ENCODE data around the gene ITGA2. TPM values are rescaled to one million over a fixed set of nuclear protein-coding genes. Genes with fewer than 3 reads are reported as not detected.

Gene ITGA2
- total RNA-seq, result 1 to 10 TPM; 1.0 to 1.1 (median 1.1) TPM

DNA sequence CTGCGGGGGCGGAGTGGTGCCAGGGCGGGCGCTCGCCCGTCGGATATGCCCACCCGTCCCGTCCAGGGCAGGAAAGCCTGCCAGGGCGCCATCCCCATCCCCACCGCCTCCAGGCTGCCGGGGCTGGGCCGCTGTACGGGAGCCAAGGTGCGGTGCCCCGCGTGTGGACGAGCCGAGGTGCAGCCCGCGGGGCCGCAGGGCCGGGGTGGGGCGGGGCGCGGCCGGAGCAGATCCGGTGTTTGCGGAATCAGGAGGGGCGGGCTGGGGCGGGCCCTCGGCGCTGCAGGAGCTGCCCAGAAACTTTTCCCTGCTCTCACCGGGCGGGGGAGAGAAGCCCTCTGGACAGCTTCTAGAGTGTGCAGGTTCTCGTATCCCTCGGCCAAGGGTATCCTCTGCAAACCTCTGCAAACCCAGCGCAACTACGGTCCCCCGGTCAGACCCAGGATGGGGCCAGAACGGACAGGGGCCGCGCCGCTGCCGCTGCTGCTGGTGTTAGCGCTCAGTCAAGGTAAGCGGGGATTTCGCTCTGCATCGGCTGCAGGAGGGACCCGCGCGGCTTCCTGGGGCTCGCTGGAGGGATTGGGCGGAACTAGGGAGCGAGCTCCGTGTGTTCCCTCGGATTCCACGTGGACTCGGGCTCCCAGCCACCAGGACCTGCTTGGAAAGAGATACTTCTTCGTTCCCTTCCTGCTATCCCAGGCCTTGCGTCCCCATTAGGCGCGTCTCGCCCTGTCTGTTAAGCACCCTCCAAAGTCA is at the start of gene ITGA2:
TSS of gene ITGA2 (plus strand) at position 328 of the 756 bp plus-strand sequence. CDS start at position 445, 117 bp downstream.
- Mint-ChIP-seq H3K4me3 (peak within 1 kb of the TSS; percentile 75), H3K36me3 (ENCODE audit: insufficient read depth) (peaks cover 1% of the 10 kb centered on the region), H3K9me3 (no peaks in the 10 kb centered on the region), H3K4me1 (ENCODE audit: low read depth) (peaks cover 37% of the 10 kb centered on the region), H3K27me3 (ENCODE audit: low read depth) (peaks cover 26% of the 10 kb centered on the region)
- DNase-seq (no peak), ATAC-seq (peak; percentile 52 to 54)

- Mint-ChIP-seq H3K27me3 (ENCODE audit: low read depth) (no peaks in the 10 kb centered on the region), H3K4me3 (no peak overlapping the region), H3K4me1 (ENCODE audit: low read depth) (peaks cover 11% of the 10 kb centered on the region), H3K9me3 (no peaks in the 10 kb centered on the region), H3K36me3 (ENCODE audit: insufficient read depth) (no peaks in the 10 kb centered on the region)
- DNase-seq (no peak), ATAC-seq (peak in 1 of 2 donors; percentile 38)
These were observed 45.9 kb upstream of the ITGA2 start for GRCh38 chr5:52943285-52943684.

DNA sequence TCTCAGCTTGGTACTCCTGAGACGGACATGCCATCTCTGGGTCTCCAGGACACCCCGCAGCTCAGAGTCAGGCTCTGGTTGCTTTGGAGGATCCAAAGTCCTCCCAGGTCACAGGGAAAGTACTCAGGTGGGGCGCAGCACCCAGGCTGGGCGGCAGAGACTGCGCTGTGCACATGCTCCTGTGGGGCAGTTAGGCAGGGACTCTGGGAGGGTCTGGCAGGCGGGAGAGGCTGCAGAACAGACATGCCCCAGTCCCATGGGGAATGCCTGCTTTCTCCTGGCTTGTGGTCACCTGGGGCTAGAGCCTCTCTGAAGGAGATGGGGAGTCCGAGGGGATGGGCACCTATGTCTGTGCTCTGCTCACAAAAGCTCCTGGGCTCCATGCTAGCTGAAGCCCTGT is 45.3 kb upstream of the ITGA2 start:
- no peaks in the 10 kb centered on the region for H3K27me3 Mint-ChIP-seq (ENCODE audit: low read depth)
- no peak overlapping the region for H3K4me3 Mint-ChIP-seq
- peaks cover 15% of the 10 kb centered on the region for H3K4me1 Mint-ChIP-seq (ENCODE audit: low read depth)
- no peaks in the 10 kb centered on the region for H3K36me3 Mint-ChIP-seq (ENCODE audit: insufficient read depth)
- DNase-seq (no peak), ATAC-seq (no peak)
- no peaks in the 10 kb centered on the region for H3K9me3 Mint-ChIP-seq

- Mint-ChIP-seq H3K4me1 (ENCODE audit: low read depth) (peaks cover 15% of the 10 kb centered on the region), H3K4me3 (peak overlapping the region; percentile 53), H3K36me3 (ENCODE audit: insufficient read depth) (no peaks in the 10 kb centered on the region), H3K27me3 (ENCODE audit: low read depth) (no peaks in the 10 kb centered on the region), H3K9me3 (no peaks in the 10 kb centered on the region)
- no peak for ATAC-seq
- no peak for DNase-seq
These were observed 44.1 kb upstream of the ITGA2 start for GRCh38 chr5:52945040-52945439.

- ATAC-seq (no peak), DNase-seq (no peak)
- Mint-ChIP-seq H3K9me3 (no peaks in the 10 kb centered on the region), H3K4me1 (ENCODE audit: low read depth) (peaks cover 15% of the 10 kb centered on the region), H3K27me3 (ENCODE audit: low read depth) (no peaks in the 10 kb centered on the region), H3K36me3 (ENCODE audit: insufficient read depth) (no peaks in the 10 kb centered on the region), H3K4me3 (no peak overlapping the region)
These were observed 41.9 kb upstream of the ITGA2 start for GRCh38 chr5:52947208-52947607.

DNA sequence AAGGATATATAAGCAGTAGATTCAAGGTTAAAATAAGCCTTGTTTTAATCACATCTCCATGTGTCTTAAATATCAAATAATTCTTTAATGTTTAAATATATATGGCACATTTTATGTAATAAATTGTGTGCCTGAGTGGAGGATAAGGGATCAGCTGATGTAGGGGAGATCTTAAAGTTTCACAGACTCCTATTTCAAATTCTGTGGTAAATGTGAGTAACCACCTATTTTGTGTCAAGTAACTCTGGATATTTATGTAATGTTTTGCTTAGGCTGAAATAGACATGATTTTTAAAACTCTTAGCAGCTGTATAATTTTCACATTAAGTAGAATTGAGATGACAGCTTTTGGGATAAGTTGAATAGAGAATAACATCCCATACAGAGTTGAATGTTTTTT is 41.3 kb upstream of the ITGA2 start:
- no peak overlapping the region for H3K4me3 Mint-ChIP-seq
- DNase-seq (no peak), ATAC-seq (no peak)
- H3K9me3 Mint-ChIP-seq, result no peaks in the 10 kb centered on the region
- H3K36me3 Mint-ChIP-seq (ENCODE audit: insufficient read depth), result no peaks in the 10 kb centered on the region
- H3K27me3 Mint-ChIP-seq (ENCODE audit: low read depth), result no peaks in the 10 kb centered on the region
- H3K4me1 Mint-ChIP-seq (ENCODE audit: low read depth), result peaks cover 15% of the 10 kb centered on the region

DNA sequence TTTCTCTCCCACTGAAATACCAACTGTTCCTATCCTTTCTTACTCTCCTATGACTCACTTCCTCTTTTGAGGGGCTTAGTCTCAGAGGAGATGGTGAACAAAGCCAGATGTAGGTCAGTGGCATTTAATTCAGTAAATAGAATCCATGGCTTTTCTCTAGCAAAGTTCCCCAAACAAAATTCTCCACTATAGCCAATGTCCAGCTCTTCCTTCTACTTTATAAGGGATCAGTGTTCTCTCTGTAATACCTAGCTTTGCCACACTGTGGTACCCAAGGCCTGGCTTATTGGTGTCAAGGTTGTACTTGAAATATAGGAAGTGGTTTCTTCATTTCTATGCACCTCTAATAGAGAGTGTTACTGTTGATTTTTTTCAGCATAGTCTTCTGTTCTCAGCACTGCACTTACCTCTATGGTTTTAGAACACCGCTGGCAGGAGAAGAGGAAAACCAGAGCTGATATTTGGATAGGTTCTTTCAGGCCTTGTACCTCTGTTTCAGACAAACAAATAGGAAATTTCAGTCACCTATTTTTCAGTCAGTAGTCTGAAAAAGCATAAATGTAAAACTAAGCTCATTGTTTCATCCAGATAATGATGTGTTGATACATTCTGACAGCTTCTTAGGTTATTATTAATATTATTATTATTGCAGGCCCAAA is 40.6 kb upstream of the ITGA2 start:
- peak; percentile 85 to 95 for ATAC-seq

DNA sequence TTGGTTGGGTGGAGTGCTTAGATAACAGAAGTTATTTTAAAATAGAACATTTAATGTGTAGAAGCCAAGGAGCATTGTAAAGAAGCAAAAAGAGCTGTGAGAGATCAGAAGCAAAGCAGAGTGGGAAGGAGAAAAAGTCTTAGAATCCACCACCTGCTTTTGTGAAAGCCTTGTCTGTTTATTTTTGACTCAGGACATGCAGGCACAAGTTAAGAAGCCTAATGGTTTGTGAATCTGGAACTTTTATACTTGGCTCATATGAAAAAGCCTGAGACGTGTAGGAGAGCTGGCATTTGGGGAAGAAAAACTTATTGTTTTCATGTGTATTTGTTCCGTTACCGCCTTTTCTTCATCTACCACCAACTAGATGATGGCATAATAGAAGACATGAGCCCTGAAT is 38.5 kb upstream of the ITGA2 start:
- peaks cover 11% of the 10 kb centered on the region for H3K4me1 Mint-ChIP-seq (ENCODE audit: low read depth)
- no peaks in the 10 kb centered on the region for H3K27me3 Mint-ChIP-seq (ENCODE audit: low read depth)
- no peaks in the 10 kb centered on the region for H3K9me3 Mint-ChIP-seq
- ATAC-seq (no peak), DNase-seq (no peak)
- no peaks in the 10 kb centered on the region for H3K36me3 Mint-ChIP-seq (ENCODE audit: insufficient read depth)
- H3K4me3 Mint-ChIP-seq, result no peak overlapping the region

More for the DNA sequence above, 40.6 kb upstream of the ITGA2 start:
- peak; percentile 38 for DNase-seq
- Mint-ChIP-seq H3K4me3 (no peak overlapping the region), H3K4me1 (ENCODE audit: low read depth) (peaks cover 15% of the 10 kb centered on the region), H3K36me3 (ENCODE audit: insufficient read depth) (no peaks in the 10 kb centered on the region), H3K9me3 (no peaks in the 10 kb centered on the region), H3K27me3 (ENCODE audit: low read depth) (no peaks in the 10 kb centered on the region)

- no peak for ATAC-seq
- Mint-ChIP-seq H3K4me3 (no peak overlapping the region), H3K9me3 (no peaks in the 10 kb centered on the region), H3K27me3 (ENCODE audit: low read depth) (no peaks in the 10 kb centered on the region), H3K4me1 (ENCODE audit: low read depth) (peaks cover 6% of the 10 kb centered on the region), H3K36me3 (ENCODE audit: insufficient read depth) (no peaks in the 10 kb centered on the region)
- no peak for DNase-seq
These were observed 36.7 kb upstream of the ITGA2 start for GRCh38 chr5:52952483-52952882.

DNA sequence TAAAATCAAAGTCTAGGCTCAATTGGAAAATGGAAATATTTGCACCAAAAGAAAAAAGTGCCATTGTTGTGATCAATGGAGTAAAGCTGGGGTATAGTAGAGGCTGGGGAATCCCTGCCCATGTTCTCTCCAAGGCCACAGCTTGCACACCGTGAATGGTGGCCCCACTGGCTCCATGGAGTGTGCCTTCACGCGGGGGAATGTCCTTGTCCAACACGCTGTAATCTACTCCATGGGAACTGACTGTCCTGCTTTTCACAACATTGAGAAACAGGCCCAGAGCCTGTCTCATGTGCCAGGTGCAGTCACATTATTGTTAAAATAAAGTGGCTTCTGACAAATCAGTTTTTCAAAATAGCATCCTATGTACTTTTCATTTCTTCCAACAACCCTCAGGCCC is 33.1 kb upstream of the ITGA2 start:
- H3K4me1 Mint-ChIP-seq (ENCODE audit: low read depth), result no peaks in the 10 kb centered on the region
- DNase-seq, result no peak
- ATAC-seq, result no peak
- H3K4me3 Mint-ChIP-seq, result no peak overlapping the region
- peaks cover 6% of the 10 kb centered on the region for H3K9me3 Mint-ChIP-seq
- no peaks in the 10 kb centered on the region for H3K36me3 Mint-ChIP-seq (ENCODE audit: insufficient read depth)
- H3K27me3 Mint-ChIP-seq (ENCODE audit: low read depth), result no peaks in the 10 kb centered on the region

GRCh38 chr5:52956915-52957747 is 32.0 kb upstream of the ITGA2 start:
- ATAC-seq (no peak), DNase-seq (no peak)
- Mint-ChIP-seq H3K27me3 (ENCODE audit: low read depth) (no peaks in the 10 kb centered on the region), H3K4me3 (no peak overlapping the region), H3K4me1 (ENCODE audit: low read depth) (no peaks in the 10 kb centered on the region), H3K36me3 (ENCODE audit: insufficient read depth) (no peaks in the 10 kb centered on the region), H3K9me3 (peaks cover 6% of the 10 kb centered on the region)

DNA sequence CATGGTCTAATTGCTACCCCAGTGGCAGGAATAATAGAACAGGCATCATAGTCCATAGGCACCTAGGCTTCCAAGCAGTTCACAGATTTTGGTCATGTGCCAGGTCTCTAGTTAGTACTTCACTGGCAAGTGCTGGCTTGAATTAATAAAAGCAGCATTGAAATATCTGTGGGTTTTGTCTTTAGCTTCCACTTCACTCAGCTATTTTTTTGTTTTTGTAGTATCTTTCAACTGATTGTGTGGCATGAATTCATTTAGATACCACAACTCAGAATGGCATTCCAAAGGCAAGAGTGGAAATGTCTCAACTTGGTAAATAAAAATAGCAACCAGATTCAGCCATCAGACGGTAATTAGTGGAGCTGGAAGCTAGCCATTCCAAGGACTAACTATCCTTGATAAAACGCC is 27.9 kb upstream of the ITGA2 start:
- no peak for ATAC-seq

GRCh38 chr5:52963636-52964035 is 25.5 kb upstream of the ITGA2 start:
- H3K36me3 Mint-ChIP-seq (ENCODE audit: insufficient read depth), result peaks cover 2% of the 10 kb centered on the region
- no peaks in the 10 kb centered on the region for H3K27me3 Mint-ChIP-seq (ENCODE audit: low read depth)
- no peak for ATAC-seq
- DNase-seq, result no peak
- H3K4me3 Mint-ChIP-seq, result no peak overlapping the region
- H3K9me3 Mint-ChIP-seq, result peaks cover 10% of the 10 kb centered on the region
- no peaks in the 10 kb centered on the region for H3K4me1 Mint-ChIP-seq (ENCODE audit: low read depth)

More for the DNA sequence above, 27.9 kb upstream of the ITGA2 start:
- H3K4me1 Mint-ChIP-seq (ENCODE audit: low read depth), result no peaks in the 10 kb centered on the region
- H3K36me3 Mint-ChIP-seq (ENCODE audit: insufficient read depth), result no peaks in the 10 kb centered on the region
- no peaks in the 10 kb centered on the region for H3K27me3 Mint-ChIP-seq (ENCODE audit: low read depth)
- H3K9me3 Mint-ChIP-seq, result peaks cover 6% of the 10 kb centered on the region
- no peak for DNase-seq
- no peak overlapping the region for H3K4me3 Mint-ChIP-seq

GRCh38 chr5:52964138-52964537 is 25.0 kb upstream of the ITGA2 start:
- Mint-ChIP-seq H3K36me3 (ENCODE audit: insufficient read depth) (peaks cover 2% of the 10 kb centered on the region), H3K27me3 (ENCODE audit: low read depth) (no peaks in the 10 kb centered on the region), H3K4me1 (ENCODE audit: low read depth) (no peaks in the 10 kb centered on the region), H3K9me3 (peaks cover 15% of the 10 kb centered on the region), H3K4me3 (no peak overlapping the region)
- DNase-seq, result no peak
- ATAC-seq, result no peak
